PC-9 (cell line): Measurements from ENCODE around the gene RNF10. TPM values are rescaled to one million over a fixed set of nuclear protein-coding genes. Genes with fewer than 3 reads are reported as not detected.

ENCODE experiments used
- BruUV-seq: library from RNA; stranded (reverse); fragments of 400-500 nt; replicated peaks from 2 replicates; lab custom pipeline; 2021; lab: Mats Ljungman, UMichigan
- CTCF ChIA-PET: fragments of 300-600 bp; sonication (Branson Sonifier 250); formaldehyde crosslinking; loops from one replicate; lab custom pipeline; 2022; ENCODE audit warnings: antibody characterized with exemption; lab: Charles Lee
- POLR2A ChIA-PET: fragments of 300-600 bp; sonication (Branson Sonifier 250); formaldehyde crosslinking; loops from one replicate; lab custom pipeline; 2022; ENCODE audit warnings: antibody characterized with exemption; ENCODE audit not compliant: unreplicated experiment; lab: Charles Lee
- DNase-seq, 2 experiments: peaks; one replicate each; pipeline versions ENCODE4 v3.0.0 to v3.0.0-alpha.2; 2015 to 2022; ENCODE audit warnings: mixed read lengths in 1 of 2
- H2AFZ ChIP-seq: fragments of 200-600 bp; sonication (generic); 2 replicates; pipeline ENCODE4 v1.8.1; 2017; ENCODE audit warnings: antibody characterized with exemption
- H3F3A ChIP-seq: fragments of 200-600 bp; sonication (generic); 2 replicates; pipeline ENCODE4 v1.8.1; 2017; ENCODE audit warnings: antibody characterized with exemption, mild to moderate bottlenecking, low read depth; ENCODE audit not compliant: insufficient read depth
- H3K27ac ChIP-seq: fragments of 200-600 bp; sonication (generic); 2 replicates; pipeline ENCODE4 v1.6.1; 2016; ENCODE audit warnings: mixed run types
- H3K27me3 ChIP-seq: fragments of 200-600 bp; sonication (generic); 2 replicates; pipeline ENCODE4 v1.6.1; 2016; ENCODE audit warnings: low read depth, mixed run types; ENCODE audit not compliant: insufficient read depth
- H3K36me3 ChIP-seq: fragments of 200-600 bp; sonication (generic); 2 replicates; pipeline ENCODE4 v1.6.1; 2016; ENCODE audit warnings: low read depth, mixed run types
- H3K4me1 ChIP-seq: fragments of 200-600 bp; sonication (generic); replicated peaks from 2 replicates; pipeline ENCODE4 v1.6.1; 2016; ENCODE audit warnings: mixed run types; ENCODE audit not compliant: insufficient read depth
- H3K4me2 ChIP-seq: fragments of 200-600 bp; sonication (generic); 2 replicates; pipeline ENCODE4 v1.6.1; 2017; ENCODE audit warnings: mixed run types
- H3K4me3 ChIP-seq: fragments of 200-600 bp; sonication (generic); 2 replicates; pipeline ENCODE4 v1.6.1; 2016; ENCODE audit warnings: mixed run types
- H3K79me2 ChIP-seq: fragments of 200-600 bp; sonication (generic); 2 replicates; pipeline ENCODE4 v1.6.1; 2017; ENCODE audit warnings: low read depth, mixed run types
- H3K9me2 ChIP-seq: fragments of 200-600 bp; sonication (generic); 2 replicates; pipeline ENCODE4 v1.8.1; 2017; ENCODE audit warnings: mild to moderate bottlenecking; ENCODE audit not compliant: insufficient read depth
- H3K9me3 ChIP-seq: fragments of 200-600 bp; sonication (generic); 2 replicates; pipeline ENCODE4 v1.8.1; 2016; ENCODE audit warnings: low read depth; ENCODE audit not compliant: insufficient read depth
- H4K20me1 ChIP-seq: fragments of 200-600 bp; sonication (generic); 2 replicates; pipeline ENCODE4 v1.8.1; 2017; ENCODE audit not compliant: insufficient read depth
- EZH2 ChIP-seq: fragments of 200-600 bp; sonication (generic); IDR thresholded peaks from 2 replicates; pipeline ENCODE4 v1.8.0; 2017; ENCODE audit warnings: antibody characterized with exemption, low read depth
- intact Hi-C: fragments of 100-400 bp; cut with micrococcal nuclease; formaldehyde crosslinking; loops from one replicate; pipeline ENCODE4 v1.10.0; 2022; ENCODE audit not compliant: unreplicated experiment
- total RNA-seq: library from RNA; stranded (reverse); gene quantifications from 2 replicates; pipeline ENCODE4 v1.2.3, GENCODE V29; 2021
- TF ChIP-seq, protein P1 (sequence below): fragments of 200-600 bp; sonication (generic); conservative IDR thresholded peaks from 2 replicates; pipeline ENCODE4 v1.6.1; 2017; ENCODE audit warnings: mixed run types, antibody characterized with exemption, mild to moderate bottlenecking, moderate library complexity

The RNF10 gene
- total RNA-seq, 1 experiment from 2014 or later, result 196 TPM

DNA sequence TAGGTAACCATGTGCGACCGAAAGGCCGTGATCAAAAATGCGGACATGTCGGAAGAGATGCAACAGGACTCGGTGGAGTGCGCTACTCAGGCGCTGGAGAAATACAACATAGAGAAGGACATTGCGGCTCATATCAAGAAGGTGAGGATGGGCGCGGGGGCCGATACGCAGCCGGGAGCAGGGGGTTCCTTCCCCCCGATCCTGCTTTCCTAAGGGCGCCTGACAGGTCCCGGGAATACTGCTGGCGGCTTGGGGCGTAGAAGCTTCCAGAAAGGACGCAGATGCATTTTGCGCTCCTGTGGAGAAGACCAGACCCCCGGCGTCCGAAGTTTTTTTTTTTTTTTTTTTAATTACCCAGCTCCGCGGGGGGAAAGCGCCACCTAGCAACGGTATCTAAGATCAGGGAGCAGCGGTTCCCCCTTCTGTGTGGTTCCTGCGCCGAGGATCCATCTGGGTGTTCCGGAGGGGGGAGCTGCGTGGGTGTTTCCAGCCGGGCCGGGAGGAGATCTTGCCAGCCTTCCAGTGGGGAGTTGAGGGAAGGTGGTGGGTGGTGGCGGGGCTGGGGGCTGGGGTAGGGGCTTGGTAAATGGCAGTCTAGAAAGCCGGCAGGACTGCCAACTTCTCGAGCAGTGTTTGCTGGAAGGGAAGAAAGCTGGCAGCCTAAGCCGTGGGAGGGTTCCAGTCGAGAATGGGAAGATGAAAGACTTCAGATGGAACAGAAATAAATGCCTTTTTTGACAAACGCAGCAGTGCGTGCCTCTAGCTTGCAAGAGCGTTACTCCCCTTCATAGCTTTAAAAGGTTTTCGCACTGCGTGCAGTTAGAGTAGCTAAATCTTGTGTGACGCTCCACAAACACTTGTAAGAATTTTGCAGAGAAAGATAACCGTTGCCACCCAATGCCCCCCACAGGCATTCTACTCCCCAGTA, 37.5 kb upstream of the RNF10 start:
- H3K4me1 ChIP-seq, result peaks cover 23% of the 10 kb centered on the region
- no peaks in the 10 kb centered on the region for H3K9me2 ChIP-seq
- no peaks in the 10 kb centered on the region for H3K9me3 ChIP-seq
- CTCF ChIA-PET, result interaction anchor here (0.7 kb wide), 3 partner anchors 22 to 329 kb away, joined by 4 to 13 read pairs (median 11); no protein-coding TSS in a partner anchor
- DNase-seq, result peak in 1 of 2 experiments; percentile 23
- no peaks in the 10 kb centered on the region for H3K27me3 ChIP-seq
- peak overlapping the region; percentile 21; the same call in 1 of the 2 replicates for H3K27ac ChIP-seq
- BruUV-seq, result no TSS peak
- peaks cover 47% of the 10 kb centered on the region for H3K79me2 ChIP-seq
- H4K20me1 ChIP-seq, result peaks cover 23% of the 10 kb centered on the region
- peak overlapping the region; percentile 91 for H3K4me3 ChIP-seq
- POLR2A ChIA-PET, result interaction anchor here (0.5 to 1.6 kb wide), 6 partner anchors 8 to 1926 kb away, joined by 3 to 26 read pairs (median 5); partner anchors contain the start of genes CLIP1, COX6A1 and POP5
- intact Hi-C loops, result loop anchor here (2.0 kb wide), 1 partner anchor 140 kb away; no protein-coding TSS in a partner anchor
- H2AFZ ChIP-seq, result peak overlapping the region; percentile 75
- peak overlapping the region; percentile 95 for H3K4me2 ChIP-seq
- peaks cover 8% of the 10 kb centered on the region; the same call in 1 of the 2 replicates for H3K36me3 ChIP-seq
- TF ChIP-seq EZH2, result no peak
- TF ChIP-seq, protein P1, sequence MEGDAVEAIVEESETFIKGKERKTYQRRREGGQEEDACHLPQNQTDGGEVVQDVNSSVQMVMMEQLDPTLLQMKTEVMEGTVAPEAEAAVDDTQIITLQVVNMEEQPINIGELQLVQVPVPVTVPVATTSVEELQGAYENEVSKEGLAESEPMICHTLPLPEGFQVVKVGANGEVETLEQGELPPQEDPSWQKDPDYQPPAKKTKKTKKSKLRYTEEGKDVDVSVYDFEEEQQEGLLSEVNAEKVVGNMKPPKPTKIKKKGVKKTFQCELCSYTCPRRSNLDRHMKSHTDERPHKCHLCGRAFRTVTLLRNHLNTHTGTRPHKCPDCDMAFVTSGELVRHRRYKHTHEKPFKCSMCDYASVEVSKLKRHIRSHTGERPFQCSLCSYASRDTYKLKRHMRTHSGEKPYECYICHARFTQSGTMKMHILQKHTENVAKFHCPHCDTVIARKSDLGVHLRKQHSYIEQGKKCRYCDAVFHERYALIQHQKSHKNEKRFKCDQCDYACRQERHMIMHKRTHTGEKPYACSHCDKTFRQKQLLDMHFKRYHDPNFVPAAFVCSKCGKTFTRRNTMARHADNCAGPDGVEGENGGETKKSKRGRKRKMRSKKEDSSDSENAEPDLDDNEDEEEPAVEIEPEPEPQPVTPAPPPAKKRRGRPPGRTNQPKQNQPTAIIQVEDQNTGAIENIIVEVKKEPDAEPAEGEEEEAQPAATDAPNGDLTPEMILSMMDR, result no peak
- peaks cover 35% of the 10 kb centered on the region for H3F3A ChIP-seq

GRCh38 chr12:120497524-120498150, 36.5 kb upstream of the RNF10 start:
- Histone ChIP-seq H3K36me3 (peaks cover 8% of the 10 kb centered on the region; the same call in 1 of the 2 replicates), H2AFZ (no peak overlapping the region), H3K4me1 (peaks cover 23% of the 10 kb centered on the region), H3K9me3 (no peaks in the 10 kb centered on the region), H3K27me3 (no peaks in the 10 kb centered on the region), H3F3A (peaks cover 35% of the 10 kb centered on the region), H3K4me2 (peak overlapping the region; percentile 95), H3K27ac (no peak overlapping the region), H3K79me2 (peaks cover 47% of the 10 kb centered on the region), H4K20me1 (peaks cover 23% of the 10 kb centered on the region), H3K9me2 (no peaks in the 10 kb centered on the region), H3K4me3 (peak overlapping the region; percentile 91)
- intact Hi-C loops, result loop anchor here (2.0 kb wide), 1 partner anchor 141 kb away; no protein-coding TSS in a partner anchor
- POLR2A ChIA-PET, result no interaction called here
- BruUV-seq, result no TSS peak
- CTCF ChIA-PET, result no interaction called here
- TF ChIP-seq, protein P1, result no peak
- TF ChIP-seq EZH2, result no peak
- DNase-seq, result no peak

DNA sequence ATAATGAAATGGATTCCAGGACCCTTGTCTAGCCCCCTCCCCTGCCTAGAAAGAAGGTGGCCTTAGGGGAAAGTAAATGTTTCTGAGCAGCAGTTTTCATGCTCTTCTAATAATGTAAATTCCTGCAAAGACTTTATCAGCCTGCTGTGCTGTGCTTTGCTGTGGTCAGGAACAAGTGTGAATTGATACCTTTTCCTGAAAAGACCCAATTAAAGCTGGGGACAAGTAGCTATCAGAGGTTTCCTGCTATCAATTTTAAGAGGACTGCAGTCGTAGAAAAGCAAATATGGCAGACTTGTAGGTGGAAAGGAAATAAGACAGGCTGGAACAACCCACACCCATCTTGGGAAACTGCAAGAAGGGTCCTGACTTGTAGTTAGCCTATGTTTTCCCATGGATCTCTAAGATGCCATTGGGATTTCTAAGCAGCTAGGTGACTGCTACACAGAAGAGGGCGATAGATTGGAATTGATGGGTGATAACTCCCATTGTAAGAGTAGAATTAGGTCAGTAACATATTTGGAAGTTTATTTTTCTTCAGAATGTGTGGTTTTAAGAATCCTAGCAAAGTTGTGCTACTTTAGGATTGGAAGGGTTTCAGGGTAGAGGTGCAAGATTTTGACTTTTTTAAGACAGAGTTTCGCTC, 35.2 kb upstream of the RNF10 start:
- Histone ChIP-seq H3F3A (peaks cover 35% of the 10 kb centered on the region), H3K27ac (no peak overlapping the region), H3K27me3 (no peaks in the 10 kb centered on the region), H3K4me3 (no peak overlapping the region), H3K4me1 (peaks cover 23% of the 10 kb centered on the region), H3K9me3 (no peaks in the 10 kb centered on the region), H4K20me1 (peaks cover 23% of the 10 kb centered on the region), H3K4me2 (no peak overlapping the region), H3K9me2 (no peaks in the 10 kb centered on the region), H2AFZ (no peak overlapping the region), H3K36me3 (peaks cover 8% of the 10 kb centered on the region; the same call in 1 of the 2 replicates), H3K79me2 (peaks cover 45% of the 10 kb centered on the region)
- intact Hi-C loops, result no loop called here
- TF ChIP-seq EZH2, result no peak
- TF ChIP-seq, protein P1, result no peak
- POLR2A ChIA-PET, result no interaction called here
- BruUV-seq, result no TSS peak
- DNase-seq, result no peak
- CTCF ChIA-PET, result interaction anchor here (0.6 kb wide), 1 partner anchor 205 kb away, joined by 5 read pairs; no protein-coding TSS in a partner anchor
